HEK293T (cell line): ENCODE data around the gene TFEC.

ENCODE experiments used
- CTCF ChIA-PET: fragments of 350-600 bp; formaldehyde crosslinking; extraction: SDS; loops from one replicate; lab custom pipeline; 2021; ENCODE audit warnings: antibody characterized with exemption, inconsistent platforms; lab: Yijun Ruan, JAX
- POLR2A ChIA-PET: fragments of 350-600 bp; formaldehyde crosslinking; extraction: SDS; loops from one replicate; lab custom pipeline; 2020; ENCODE audit warnings: antibody characterized with exemption, inconsistent platforms; lab: Yijun Ruan, JAX
- DNase-seq: peaks from one replicate; pipeline ENCODE4 v3.0.0; 2012; ENCODE audit warnings: mixed read lengths; ENCODE audit errors: extremely low spot score
- ARNT ChIP-seq: fragments of 450-650 bp; IDR thresholded peaks from 2 replicates; pipeline ENCODE4 v1.6.1; 2017; ENCODE audit warnings: mild to moderate bottlenecking
- BHLHE40 ChIP-seq: fragments of 450-650 bp; IDR thresholded peaks from 2 replicates; pipeline ENCODE4 v1.6.1; 2016; ENCODE audit warnings: mild to moderate bottlenecking, moderate library complexity, borderline replicate concordance
- CTBP1 ChIP-seq: fragments of 450-650 bp; IDR thresholded peaks from 2 replicates; pipeline ENCODE4 v1.6.1; 2016; ENCODE audit warnings: borderline replicate concordance
- ELF4 ChIP-seq: fragments of 450-650 bp; IDR thresholded peaks from 2 replicates; pipeline ENCODE4 v1.6.1; 2017; ENCODE audit warnings: antibody characterized with exemption
- FOXA1 ChIP-seq: fragments of 450-650 bp; IDR thresholded peaks from 2 replicates; pipeline ENCODE4 v1.6.1; 2016; ENCODE audit warnings: mild to moderate bottlenecking
- FOXK2 ChIP-seq: fragments of 450-650 bp; IDR thresholded peaks from 2 replicates; pipeline ENCODE4 v1.6.1; 2016; ENCODE audit warnings: mild to moderate bottlenecking
- FOXM1 ChIP-seq: fragments of 450-650 bp; IDR thresholded peaks from 2 replicates; pipeline ENCODE4 v1.6.1; 2017; ENCODE audit warnings: mild to moderate bottlenecking, borderline replicate concordance
- HDGF ChIP-seq: fragments of 450-650 bp; IDR thresholded peaks from 2 replicates; pipeline ENCODE4 v1.6.1; 2017; ENCODE audit warnings: antibody characterized with exemption, borderline replicate concordance
- L3MBTL2 ChIP-seq: fragments of 450-650 bp; conservative IDR thresholded peaks from 2 replicates; pipeline ENCODE4 v1.6.1; 2016; ENCODE audit warnings: mild to moderate bottlenecking
- LEF1 ChIP-seq: fragments of 450-650 bp; IDR thresholded peaks from 2 replicates; pipeline ENCODE4 v1.6.1; 2017; ENCODE audit warnings: mild to moderate bottlenecking, borderline replicate concordance
- NFRKB ChIP-seq: fragments of 450-650 bp; IDR thresholded peaks from 2 replicates; pipeline ENCODE4 v1.6.1; 2016; ENCODE audit warnings: mild to moderate bottlenecking, moderate library complexity
- PKNOX1 ChIP-seq: fragments of 450-650 bp; IDR thresholded peaks from 2 replicates; pipeline ENCODE4 v1.6.1; 2016
- SP1 ChIP-seq: fragments of 450-650 bp; IDR thresholded peaks from 2 replicates; pipeline ENCODE4 v1.6.1; 2017
- SUZ12 ChIP-seq: fragments of 450-650 bp; IDR thresholded peaks from 2 replicates; pipeline ENCODE4 v1.6.1; 2016; ENCODE audit warnings: mild to moderate bottlenecking
- TARDBP ChIP-seq: fragments of 450-650 bp; IDR thresholded peaks from 2 replicates; pipeline ENCODE4 v1.6.1; 2016
- ZNF384 ChIP-seq: fragments of 450-650 bp; IDR thresholded peaks from 2 replicates; pipeline ENCODE4 v1.6.1; 2016

The TFEC gene

GRCh38 chr7:115980159-115980558 is 50.4 kb downstream of the TFEC start:
- CTCF ChIA-PET = no interaction called here
- POLR2A ChIA-PET = no interaction called here
- TF ChIP-seq FOXK2 = no peak
- no peak for TF ChIP-seq BHLHE40
- no peak for TF ChIP-seq CTBP1
- TF ChIP-seq L3MBTL2 = no peak
- TF ChIP-seq SP1 = no peak
- TF ChIP-seq TARDBP = no peak
- no peak for TF ChIP-seq LEF1
- no peak for TF ChIP-seq ZNF384
- no peak for TF ChIP-seq HDGF
- no peak for TF ChIP-seq PKNOX1
- TF ChIP-seq ELF4 = no peak
- TF ChIP-seq FOXA1 = no peak
- TF ChIP-seq FOXM1 = no peak
- no peak for TF ChIP-seq NFRKB
- no peak for TF ChIP-seq SUZ12
- TF ChIP-seq ARNT = no peak

GRCh38 chr7:115976651-115977050 is 53.9 kb downstream of the TFEC start:
- POLR2A ChIA-PET = no interaction called here
- no peak for DNase-seq
- CTCF ChIA-PET = no interaction called here
- TF ChIP-seq LEF1 (no peak), TARDBP (no peak), FOXM1 (no peak), NFRKB (no peak), PKNOX1 (no peak), ELF4 (no peak), SP1 (no peak), ZNF384 (no peak), CTBP1 (no peak), SUZ12 (no peak), HDGF (no peak), L3MBTL2 (no peak), BHLHE40 (no peak), FOXK2 (no peak), FOXA1 (no peak), ARNT (no peak)

More at GRCh38 chr7:115980159-115980558, 50.4 kb downstream of the TFEC start:
- DNase-seq = no peak

GRCh38 chr7:115975766-115976165 is 54.8 kb downstream of the TFEC start:
- CTCF ChIA-PET = no interaction called here
- no peak for TF ChIP-seq CTBP1
- no peak for DNase-seq
- POLR2A ChIA-PET = no interaction called here

GRCh38 chr7:115973406-115973805 is 57.2 kb downstream of the TFEC start:
- ChIA-PET CTCF (no interaction called here), POLR2A (no interaction called here)
- no peak for TF ChIP-seq ZNF384
- TF ChIP-seq HDGF = no peak
- TF ChIP-seq SP1 = no peak
- no peak for TF ChIP-seq LEF1
- no peak for TF ChIP-seq L3MBTL2
- no peak for TF ChIP-seq ARNT
- no peak for TF ChIP-seq SUZ12
- DNase-seq = no peak

GRCh38 chr7:115971506-115971905 is 59.1 kb downstream of the TFEC start:
- CTCF ChIA-PET = no interaction called here
- no peak for TF ChIP-seq TARDBP
- TF ChIP-seq BHLHE40 = no peak
- TF ChIP-seq FOXA1 = no peak
- TF ChIP-seq SUZ12 = no peak
- TF ChIP-seq ZNF384 = no peak
- TF ChIP-seq FOXK2 = no peak

GRCh38 chr7:115968596-115968995 is 62.0 kb downstream of the TFEC start:
- ChIA-PET CTCF (no interaction called here), POLR2A (no interaction called here)
- no peak for TF ChIP-seq HDGF
- no peak for TF ChIP-seq ELF4
- TF ChIP-seq ARNT = no peak
- TF ChIP-seq L3MBTL2 = no peak
- no peak for TF ChIP-seq FOXM1
- TF ChIP-seq ZNF384 = no peak
- TF ChIP-seq SP1 = no peak
- no peak for TF ChIP-seq FOXA1
- no peak for TF ChIP-seq BHLHE40
- no peak for TF ChIP-seq PKNOX1
- TF ChIP-seq SUZ12 = no peak
- no peak for TF ChIP-seq NFRKB
- no peak for TF ChIP-seq FOXK2
- TF ChIP-seq LEF1 = no peak
- TF ChIP-seq TARDBP = no peak
- TF ChIP-seq CTBP1 = no peak
- no peak for DNase-seq

More at GRCh38 chr7:115971506-115971905, 59.1 kb downstream of the TFEC start:
- no peak for DNase-seq
- POLR2A ChIA-PET = no interaction called here

GRCh38 chr7:115968171-115968570 is 62.4 kb downstream of the TFEC start:
- POLR2A ChIA-PET = no interaction called here
- no peak for TF ChIP-seq ELF4
- TF ChIP-seq FOXA1 = no peak
- no peak for TF ChIP-seq L3MBTL2
- TF ChIP-seq BHLHE40 = no peak
- TF ChIP-seq PKNOX1 = no peak
- TF ChIP-seq ZNF384 = no peak
- no peak for TF ChIP-seq SP1
- CTCF ChIA-PET = no interaction called here
- DNase-seq = no peak
